Activated CD4-positive, alpha-beta T cell treated with anti-CD3 and anti-CD28 coated beads, Interleukin-2, amount 50 U/mL, for 48 hours (primary cell): ENCODE measurements around the gene PPHLN1.
A peak's percentile ranks its signal among the peaks of the same experiment; 100 is the strongest.

Source experiments
- DNase-seq, 2 experiments: peaks; one replicate each; pipeline ENCODE4 v3.0.0-alpha.2; 2020

The PPHLN1 gene, protein sequence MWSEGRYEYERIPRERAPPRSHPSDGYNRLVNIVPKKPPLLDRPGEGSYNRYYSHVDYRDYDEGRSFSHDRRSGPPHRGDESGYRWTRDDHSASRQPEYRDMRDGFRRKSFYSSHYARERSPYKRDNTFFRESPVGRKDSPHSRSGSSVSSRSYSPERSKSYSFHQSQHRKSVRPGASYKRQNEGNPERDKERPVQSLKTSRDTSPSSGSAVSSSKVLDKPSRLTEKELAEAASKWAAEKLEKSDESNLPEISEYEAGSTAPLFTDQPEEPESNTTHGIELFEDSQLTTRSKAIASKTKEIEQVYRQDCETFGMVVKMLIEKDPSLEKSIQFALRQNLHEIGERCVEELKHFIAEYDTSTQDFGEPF

DNA sequence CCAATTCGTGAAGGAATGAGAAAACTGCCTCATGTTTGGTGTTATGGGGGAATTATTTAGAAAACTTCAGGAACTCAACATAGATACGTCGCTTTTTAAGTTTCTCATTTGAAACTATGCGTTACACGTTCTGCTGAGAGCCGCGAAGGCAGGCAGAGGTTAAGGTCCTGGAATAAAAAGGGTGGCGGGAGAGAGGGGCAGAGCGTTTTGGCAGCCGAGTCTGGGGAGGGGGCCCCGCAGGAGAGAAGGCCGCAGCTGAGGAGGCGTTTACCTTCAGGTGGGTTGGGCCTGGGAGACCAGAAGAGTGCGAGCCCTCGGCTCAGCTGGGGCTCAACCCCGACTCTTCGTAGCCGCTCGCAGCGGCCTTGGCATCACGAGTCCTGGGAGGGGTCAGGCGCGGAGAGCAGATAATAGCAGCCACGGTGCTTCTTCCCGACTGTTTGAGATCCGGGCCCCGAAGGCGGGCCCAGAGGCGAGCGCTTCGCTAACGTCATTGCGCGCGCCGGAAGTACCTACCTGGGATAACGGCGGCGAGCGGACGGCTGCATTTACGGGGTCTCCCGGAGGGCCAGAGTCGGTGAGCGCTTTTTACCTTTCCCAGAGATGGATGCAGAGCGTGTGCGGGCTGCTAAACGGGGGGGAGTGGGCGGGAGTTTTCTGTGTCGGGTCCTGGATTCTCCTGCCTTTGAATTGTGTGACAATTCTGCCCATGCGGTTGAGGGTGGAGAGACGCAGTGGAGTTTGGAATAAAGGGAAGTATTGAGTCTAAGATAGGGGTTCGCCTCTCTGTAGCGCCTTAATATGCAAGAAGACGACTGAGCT is at the start of gene PPHLN1, which contains the start of gene ZCRB1:
Gene PPHLN1, plus strand, starts transcription at position 515 of the 822 bp plus-strand sequence. CDS start 9,736 bp downstream, outside the sequence.
Gene ZCRB1, minus strand, starts transcription at position 442 of the 822 bp plus-strand sequence. CDS start 1,992 bp downstream, outside the sequence.
- DNase-seq: peak; percentile 79 to 84

DNA sequence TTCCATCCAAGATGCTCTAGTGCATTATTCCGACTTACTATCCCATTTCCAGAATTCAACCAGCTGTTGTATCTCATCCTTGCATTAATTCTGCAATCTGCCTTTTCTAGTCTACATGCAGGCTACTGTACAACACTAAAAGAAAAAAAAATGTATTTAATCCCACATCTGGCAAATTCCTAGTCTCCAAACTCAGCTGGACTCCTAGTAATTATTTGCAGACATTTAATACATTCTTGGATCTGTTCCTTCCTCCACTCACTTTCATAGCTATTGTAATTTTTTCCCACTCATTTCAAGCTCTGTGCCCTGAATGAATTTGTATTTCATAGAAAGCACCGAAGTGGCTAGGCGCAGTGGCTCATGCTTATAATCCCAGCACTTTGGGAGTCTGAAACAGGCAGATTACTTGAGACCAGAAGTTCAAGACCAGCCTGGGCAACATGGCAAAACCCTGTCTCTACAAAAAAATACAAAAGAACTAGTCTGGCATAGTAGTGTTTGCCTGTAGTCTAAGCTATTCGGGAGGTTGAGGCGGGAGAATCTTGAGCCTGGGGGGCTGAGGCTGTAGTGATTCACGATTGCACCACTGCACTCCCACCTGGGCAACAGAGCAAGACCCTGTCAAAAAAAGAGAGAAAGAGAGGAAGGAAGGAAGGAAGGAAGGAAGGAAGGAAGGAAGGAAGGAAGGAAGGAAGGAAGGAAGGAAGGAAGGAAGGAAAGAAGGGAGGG is 48.4 kb upstream of the PPHLN1 start:
- no peak for DNase-seq

DNA sequence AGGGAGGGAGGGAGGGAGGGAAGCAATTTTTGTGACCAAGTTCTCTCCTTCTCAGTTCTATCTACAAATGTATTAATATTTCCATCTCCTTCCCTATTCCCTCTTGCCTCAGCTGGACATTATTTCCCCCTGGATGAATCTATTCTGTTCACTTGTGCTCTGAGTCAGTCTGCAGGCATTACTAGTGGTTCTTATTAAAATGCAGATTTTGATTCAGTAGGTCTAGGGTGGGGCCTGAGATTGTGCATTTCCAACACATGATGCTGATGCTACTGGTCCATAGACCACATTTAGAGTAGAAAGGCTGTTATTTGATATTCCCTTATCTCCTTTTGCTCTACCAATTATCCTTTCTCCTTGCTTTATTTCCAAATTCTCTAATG is 47.8 kb upstream of the PPHLN1 start:
- DNase-seq: no peak

DNA sequence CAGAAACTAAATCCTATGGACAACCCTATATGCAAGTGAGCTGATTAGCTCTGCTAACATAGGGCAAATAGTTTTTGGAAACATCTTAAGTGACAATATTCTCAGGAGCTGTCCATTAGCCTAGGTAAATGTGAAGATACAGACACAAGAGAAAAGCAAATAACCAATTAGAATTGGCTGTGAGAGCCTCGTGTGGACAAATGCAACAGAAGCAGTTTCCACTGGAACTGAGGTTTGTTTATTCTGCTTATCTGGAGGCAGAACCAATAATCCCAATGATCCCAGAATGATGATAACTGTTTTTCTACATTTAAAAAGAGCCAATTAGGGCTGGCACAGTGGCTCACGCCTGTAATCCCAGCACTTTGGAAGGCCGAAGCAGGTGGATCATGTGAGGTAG is 44.7 kb upstream of the PPHLN1 start:
- DNase-seq: no peak

DNA sequence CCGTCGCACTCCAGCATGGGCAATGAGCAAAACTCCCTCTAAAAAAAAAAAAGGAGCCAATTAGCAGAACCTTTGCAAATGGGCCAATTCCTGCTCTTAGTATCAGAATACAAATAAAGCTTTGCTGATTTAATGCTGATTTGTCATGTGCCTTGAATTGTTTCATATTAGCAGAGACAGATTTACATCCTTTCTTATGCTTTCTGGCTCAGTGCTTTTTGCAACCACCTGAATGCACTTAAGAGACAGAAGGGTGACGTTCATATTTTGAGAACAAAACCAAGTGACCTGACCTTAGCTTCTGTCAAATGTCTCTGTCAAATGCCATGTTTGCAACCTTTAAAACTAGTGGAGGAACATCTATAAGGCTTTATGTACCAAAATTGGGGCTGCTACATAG is 44.1 kb upstream of the PPHLN1 start:
- DNase-seq: no peak

DNA sequence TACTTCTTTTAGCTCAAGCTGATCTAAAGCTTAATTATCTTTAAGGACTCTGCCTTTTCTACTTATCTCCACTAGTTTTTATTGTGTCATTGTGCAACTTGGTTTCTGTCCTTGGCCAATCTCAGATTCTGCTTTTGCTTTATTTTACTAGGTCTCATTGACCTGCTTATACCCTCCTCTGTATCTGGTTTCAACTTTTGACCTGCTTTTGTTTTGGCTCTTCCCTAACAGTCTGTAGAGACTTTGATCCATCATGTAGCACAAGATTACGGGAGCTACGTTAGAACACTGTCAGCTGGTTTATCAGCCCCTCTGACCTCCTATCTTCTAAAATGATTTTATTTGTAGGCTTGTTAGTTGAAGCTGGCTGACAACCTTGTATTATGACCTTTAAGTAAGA is 43.7 kb upstream of the PPHLN1 start:
- no peak for DNase-seq

DNA sequence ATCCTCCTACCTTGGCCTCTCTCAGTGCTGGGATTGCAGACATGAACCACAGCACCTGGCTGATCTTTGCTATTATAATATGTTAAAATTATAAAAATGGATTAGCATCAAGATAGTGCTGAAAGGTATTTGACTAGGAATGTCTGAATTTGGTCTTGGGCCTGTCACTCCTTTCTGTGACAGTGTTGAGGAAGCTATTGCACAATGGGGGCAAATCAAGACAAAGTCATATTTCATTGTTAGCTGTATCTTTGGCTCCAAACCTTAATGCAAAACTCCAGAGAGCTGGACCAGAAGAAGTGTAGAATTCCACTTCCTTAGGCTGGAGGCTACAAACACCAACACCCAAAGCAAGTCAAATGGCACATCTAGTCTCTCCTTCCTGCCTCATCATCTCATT is 42.2 kb upstream of the PPHLN1 start:
- DNase-seq: no peak

DNA sequence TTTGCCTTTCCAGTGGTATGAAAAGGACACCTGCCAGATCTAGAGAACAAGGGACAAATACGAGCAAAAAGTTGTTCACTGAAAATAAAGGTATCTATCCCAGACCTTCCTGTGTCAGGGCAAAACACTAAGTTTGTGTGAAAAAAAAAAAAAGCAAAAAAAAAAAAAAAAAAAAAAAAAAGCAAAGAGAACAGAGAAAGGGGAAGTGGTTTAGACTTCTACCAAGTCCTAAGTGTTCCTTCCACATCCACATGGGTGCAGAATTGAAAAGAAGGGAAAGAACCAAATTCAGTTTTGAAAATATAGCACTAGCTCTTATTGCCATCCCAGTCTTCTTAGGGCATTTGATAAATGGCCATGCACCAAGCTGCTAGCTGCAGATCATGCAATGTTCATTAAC is 41.8 kb upstream of the PPHLN1 start:
- DNase-seq: no peak

DNA sequence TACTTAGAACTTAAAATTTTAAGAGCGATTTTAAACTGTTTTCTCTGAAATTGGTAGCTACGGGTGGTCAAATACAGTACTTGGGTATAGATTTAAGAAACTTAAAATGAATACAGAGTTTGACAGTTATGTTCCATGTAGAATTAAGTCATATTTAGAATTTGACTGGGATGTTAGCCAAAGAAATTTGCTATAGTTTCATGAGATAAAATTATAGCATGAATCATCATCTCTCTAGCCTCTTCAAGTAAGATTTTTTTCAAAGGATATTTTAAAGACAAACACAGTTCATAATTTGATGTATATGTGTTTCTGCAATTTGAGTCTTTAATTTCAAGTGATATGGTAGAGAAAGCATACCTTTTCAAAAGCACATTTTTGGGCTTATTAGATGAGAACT is 41.1 kb upstream of the PPHLN1 start:
- no peak for DNase-seq

DNA sequence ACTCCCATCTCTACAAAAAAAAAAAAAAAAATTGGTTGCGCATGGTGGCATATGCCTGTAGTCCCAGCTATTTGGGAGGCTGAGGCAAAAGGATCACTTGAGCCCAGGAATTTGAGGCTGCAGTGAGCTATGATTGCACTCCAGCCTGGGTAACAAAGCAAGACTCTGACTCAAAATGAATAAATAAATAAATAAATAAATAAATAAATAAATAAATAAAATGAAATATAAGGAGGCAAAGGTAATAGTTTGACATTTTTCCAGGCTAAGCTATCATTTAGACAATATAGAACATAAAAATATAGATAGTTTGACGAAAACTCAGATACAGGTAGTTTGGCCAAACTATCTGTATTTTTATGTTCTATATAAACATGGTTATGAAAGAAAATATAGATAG is 40.5 kb upstream of the PPHLN1 start:
- no peak for DNase-seq

DNA sequence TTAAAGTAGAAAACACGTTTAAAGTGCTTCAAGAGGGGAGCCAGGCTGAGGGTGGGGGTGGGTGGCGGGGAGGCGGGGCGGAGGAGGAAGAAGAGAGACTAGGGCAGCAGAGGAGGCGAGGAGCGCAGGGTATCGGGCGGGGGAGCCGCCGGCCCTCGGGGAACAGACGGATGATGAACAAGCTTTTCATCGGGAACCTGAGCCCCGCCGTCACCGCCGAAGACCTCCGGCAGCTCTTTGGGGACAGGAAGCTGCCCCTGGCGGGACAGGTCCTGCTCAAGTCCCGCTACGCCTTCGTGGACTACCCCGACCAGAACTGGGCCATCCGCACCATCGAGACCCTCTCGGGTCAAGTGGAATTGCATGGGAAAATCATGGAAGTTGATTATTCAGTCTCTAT is 39.2 kb upstream of the PPHLN1 start:
- DNase-seq: no peak

DNA sequence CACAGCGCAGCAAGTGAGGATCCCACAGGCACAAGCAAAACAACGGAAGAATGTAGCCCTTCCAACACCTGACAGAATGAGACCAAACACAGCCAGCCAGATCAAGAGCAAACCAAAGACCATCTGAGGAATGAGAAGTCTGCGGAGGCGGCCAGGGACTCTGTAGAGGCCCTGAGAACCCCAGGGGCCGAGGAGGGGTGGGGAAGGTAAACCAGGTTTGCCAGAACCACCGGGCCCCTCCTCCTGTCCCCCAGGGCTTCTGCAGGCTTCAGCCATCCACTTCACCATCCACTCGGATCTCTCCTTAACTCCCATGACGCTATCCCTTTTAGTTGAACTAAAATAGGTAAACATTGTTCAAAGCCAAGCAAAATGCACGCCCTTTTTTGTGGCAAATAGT is 37.4 kb upstream of the PPHLN1 start:
- DNase-seq: no peak

DNA sequence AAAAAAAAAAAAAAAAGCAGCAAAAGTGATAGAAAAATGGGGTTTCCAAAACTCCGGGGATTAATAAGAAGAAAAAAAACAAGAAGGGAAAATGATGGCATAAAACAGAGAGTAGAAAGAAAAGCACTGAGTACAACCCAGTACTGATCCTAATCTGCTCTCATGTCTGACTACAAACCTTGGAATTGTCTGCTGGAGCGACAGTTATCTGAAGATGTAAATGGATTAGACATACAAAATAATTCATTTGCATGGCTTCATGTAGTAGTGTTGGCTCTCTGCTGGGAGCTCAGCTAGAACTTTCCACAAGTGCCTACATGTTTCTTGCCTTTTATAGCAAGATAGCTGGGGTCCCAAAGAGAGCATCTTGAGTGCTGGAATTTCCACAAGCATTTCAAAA is 34.3 kb upstream of the PPHLN1 start:
- DNase-seq: no peak

DNA sequence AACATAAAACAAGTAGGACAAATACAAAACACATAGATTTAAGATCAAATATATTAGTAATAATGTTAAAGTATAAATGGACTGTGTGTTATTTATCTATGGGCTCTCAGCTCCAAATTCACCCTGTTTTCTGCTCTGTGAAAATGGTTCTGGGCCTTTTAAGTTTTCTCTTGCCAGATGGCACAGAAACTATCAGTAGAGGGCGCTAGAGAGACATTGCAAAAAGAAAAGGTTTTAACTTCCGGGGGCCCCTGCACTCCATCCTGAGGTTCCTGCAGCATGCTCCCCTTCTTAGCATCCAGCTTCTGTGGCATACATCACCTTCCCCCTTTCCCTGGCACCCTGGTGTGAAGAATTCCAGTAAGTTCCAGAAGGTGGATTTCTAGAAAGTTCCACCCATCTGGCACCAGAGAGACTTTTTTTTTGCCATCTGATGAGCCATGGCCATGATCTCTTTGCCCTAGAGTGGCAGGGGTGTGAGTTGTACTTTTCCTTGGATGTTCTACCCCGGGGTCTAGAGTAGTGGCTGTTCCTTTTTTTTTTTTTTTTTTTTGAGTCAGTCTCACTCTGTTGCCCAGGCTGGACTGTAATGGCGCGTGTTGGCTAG is 29.4 kb upstream of the PPHLN1 start:
- DNase-seq: peak in 1 of 2 experiments; percentile 11

DNA sequence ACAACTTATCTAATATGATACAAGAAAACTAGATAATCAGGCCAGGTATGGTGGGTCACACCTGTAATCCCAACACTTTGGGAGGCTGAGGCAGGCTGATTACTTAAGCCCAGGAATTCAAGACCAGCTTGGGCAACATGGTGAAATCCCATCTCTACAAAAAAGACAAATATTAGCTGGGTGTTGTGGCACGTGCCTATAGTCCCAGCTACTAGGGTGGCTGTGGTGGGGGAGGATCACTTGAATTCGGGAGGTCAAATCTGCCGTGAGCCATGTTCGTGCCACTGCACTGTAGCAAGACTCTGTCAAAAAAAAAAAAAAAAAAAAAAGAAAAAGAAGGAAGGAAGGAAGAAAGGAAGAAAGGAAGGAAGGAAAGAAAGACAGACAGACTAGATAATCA is 27.1 kb upstream of the PPHLN1 start:
- no peak for DNase-seq

DNA sequence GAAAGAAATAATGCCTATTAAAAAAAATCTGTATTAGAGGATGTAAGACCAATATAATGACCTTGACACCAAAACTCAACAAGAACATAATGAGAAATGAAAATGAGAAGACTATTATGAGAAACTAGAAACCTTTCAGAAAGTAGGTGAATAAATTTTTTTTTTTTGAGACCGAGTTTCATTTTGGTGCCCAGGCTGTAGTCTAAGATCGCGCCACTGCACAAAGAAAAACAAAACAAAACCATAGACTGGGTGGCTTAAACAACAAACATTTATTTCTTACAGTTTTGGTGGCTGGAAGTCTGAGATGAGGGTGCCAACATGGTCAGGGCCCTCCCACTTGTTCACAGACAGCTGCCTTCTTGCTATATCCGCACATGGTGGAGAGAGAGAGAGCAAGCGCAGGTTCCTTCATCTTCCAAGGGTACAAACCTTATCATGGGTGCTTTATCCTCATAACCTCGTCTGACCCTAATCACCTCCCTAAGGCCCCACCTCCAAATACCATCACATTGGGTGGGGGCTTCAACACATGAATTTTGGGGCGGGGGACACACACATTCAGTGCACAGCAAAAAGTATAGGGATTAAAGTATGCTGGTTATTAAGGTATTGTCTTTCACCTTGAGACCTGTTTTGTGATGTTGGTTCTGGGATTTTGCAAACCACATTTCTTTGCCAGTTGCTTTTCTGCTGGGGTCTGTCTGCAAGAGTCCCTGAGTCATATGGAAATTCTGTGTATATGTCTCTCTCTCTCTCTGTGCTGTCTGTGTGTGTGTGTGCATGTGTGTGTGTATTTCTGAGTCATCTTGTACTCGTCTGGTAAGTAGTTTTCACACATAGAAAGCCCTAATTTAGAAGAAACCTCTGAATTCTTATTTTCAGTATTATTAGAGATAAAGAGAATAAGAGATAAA is 26.3 kb upstream of the PPHLN1 start:
- DNase-seq: peak; percentile 69 to 78

DNA sequence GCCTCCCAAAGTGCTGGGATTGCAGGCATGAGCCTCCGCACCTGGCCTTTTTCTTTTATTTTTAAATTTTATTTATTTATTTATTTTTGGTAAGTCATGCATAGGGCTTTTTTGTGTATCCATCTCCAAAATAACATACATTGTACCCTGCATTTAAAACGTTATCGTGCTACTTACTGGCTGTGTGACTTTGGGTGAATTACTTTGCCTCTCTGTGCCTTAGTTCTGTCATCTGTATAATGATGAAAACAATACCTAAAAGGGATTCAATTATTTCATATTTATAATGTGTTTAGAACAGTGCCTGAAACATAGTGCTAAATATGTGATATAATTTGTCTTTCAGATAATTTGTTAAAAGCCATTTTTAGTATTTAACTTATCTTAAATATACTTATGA is 19.7 kb upstream of the PPHLN1 start:
- DNase-seq: no peak

DNA sequence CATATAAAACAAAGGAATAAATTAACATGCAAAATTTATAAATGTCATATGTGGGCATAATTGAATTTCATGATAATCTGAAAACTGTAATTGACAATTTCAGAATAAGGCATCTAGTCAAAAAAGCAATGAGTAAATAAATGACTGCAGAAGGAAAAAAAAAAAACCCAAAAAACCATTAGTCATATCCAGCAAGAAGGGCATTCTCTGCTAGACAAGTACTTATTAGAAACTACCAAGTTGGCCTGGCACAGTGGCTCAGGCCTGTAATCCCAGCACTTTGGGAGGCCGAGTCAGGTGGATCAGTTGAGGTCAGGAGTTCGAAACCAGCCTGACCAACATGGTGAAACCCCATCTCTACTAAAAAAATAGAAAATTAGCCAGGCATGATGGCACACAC is 17.6 kb upstream of the PPHLN1 start:
- no peak for DNase-seq

DNA sequence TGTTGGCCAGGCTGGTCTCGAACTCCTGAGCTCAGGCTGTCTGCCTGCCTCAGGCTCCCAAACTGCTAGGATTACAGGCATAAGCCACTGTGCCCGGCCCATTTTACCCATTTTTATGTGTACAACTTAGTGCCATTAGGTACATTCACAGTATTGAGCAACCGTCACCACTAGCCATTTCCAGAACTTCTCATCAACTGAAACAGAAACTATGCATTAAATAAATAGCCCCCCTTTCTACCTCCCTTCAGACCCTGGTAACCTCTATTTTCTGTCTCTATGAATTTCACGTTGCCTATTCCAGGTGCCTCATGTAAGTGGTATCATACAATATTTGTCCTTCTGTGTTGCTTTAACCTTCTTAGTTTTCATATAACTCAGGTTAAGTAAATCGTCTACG is 16.0 kb upstream of the PPHLN1 start:
- DNase-seq: no peak

DNA sequence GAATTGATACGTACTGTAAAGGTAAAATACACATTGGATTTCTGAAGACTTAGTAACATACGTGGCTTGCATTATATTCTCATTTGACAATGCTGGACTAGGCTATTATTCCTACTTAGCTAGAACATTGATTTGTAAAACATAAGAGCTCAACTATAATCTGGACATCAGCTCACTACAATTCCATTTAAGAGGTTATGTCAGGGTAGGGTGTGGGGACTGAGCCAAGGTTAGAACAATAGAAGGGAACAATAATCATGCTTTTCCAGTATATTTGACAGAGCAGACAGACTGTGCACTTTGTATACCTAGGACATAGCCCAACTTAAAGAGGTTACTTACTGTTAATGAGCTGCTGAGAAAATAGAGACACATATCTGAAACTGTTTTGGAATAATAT is 10.9 kb upstream of the PPHLN1 start:
- DNase-seq: no peak

DNA sequence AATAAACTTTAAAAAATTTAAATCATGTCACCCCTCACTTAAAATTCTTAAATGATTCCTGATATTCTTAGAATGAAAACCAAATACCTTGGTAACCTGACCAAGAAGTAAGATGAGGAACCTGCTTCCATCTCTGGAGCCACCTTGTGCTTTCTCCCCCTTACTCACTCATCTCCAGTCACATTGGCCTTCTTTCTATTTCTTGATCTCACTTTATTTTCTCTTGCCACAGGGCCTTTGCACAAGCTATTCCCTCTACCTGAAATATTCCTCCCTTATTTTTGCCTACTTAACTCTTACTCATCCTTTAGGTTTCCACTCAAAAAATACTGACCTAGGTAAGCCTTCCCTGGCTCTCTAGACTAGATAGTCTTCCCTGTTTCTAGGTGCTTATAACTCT is 5.2 kb upstream of the PPHLN1 start:
- DNase-seq: no peak

DNA sequence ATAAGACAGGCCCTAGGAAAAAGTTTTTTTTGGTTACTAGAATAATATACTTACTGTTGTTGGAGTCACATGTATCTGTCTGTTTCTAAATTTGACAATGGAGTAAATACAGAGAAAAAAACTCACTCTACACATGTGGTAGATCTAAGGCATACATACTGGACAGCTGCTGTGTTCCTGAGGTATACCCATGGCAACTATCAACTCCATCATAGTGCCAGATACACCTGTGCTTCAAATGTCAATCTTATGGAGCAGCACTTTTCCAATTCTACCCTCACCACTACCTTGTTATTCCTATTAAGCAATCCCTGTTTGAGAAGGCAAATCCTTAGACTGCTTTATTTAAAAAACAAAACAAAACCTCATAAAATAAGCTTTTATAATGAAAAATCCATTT is 3.4 kb upstream of the PPHLN1 start:
- DNase-seq: no peak
